Suprapubic skin (tissue), 4 donors: ENCODE measurements around the gene NR3C1. TPM values are rescaled to one million over a fixed set of nuclear protein-coding genes. Genes with fewer than 3 reads are reported as not detected.

Experiments
- DNase-seq, 2 donors: peaks; one replicate each; pipeline ENCODE4 v3.0.0-alpha.2; 2019; ENCODE audit warnings: low spot score in 2 of 2
- H3K27ac ChIP-seq: fragments of 200-600 bp; sonication (generic); one replicate; pipeline ENCODE4 v1.5.1; 2019
- H3K27me3 ChIP-seq: fragments of 200-600 bp; sonication (generic); one replicate; pipeline ENCODE4 v1.5.1; 2019
- H3K36me3 ChIP-seq: fragments of 200-600 bp; sonication (generic); one replicate; pipeline ENCODE4 v1.5.1; 2019
- H3K4me1 ChIP-seq: fragments of 200-600 bp; sonication (generic); one replicate; pipeline ENCODE4 v1.5.1; 2019
- H3K4me3 ChIP-seq: fragments of 200-600 bp; sonication (generic); one replicate; pipeline ENCODE4 v1.5.1; 2019; ENCODE audit warnings: mild to moderate bottlenecking
- H3K9me3 ChIP-seq: fragments of 200-600 bp; sonication (generic); one replicate; pipeline ENCODE4 v1.5.1; 2019
- CTCF ChIP-seq, 2 donors: fragments of 200-600 bp in 1 of 2; fragments of 450-650 bp in 1 of 2; sonication (generic) in 1 of 2; IDR thresholded peaks; one replicate each; pipeline ENCODE4 v1.5.1; 2016 to 2019; ENCODE audit warnings: antibody characterized with exemption in 2 of 2, mild to moderate bottlenecking in 1 of 2, moderate library complexity in 1 of 2
- EP300 ChIP-seq: sonication (generic); formaldehyde crosslinking; IDR thresholded peaks from one replicate; pipeline ENCODE4 v1.6.1; 2017; ENCODE audit warnings: antibody characterized with exemption
- POLR2A ChIP-seq, 2 donors: fragments of 450-650 bp; IDR thresholded peaks; one replicate each; pipeline ENCODE4 v1.6.1; 2017; ENCODE audit warnings: antibody characterized with exemption in 2 of 2, mild to moderate bottlenecking in 2 of 2, moderate library complexity in 2 of 2
- POLR2AphosphoS5 ChIP-seq, 3 donors: sonication (generic); formaldehyde crosslinking; IDR thresholded peaks; one replicate each; pipeline ENCODE4 v1.6.1; 2017; ENCODE audit warnings: antibody characterized with exemption in 3 of 3
- WGBS: methylation state at CpG from one replicate; pipeline ENCODE4 v1.1.5; 2018; 5-methylcytosine and 5-hydroxymethylcytosine counted together
- total RNA-seq, 4 donors: library from RNA; depleted of rRNA; stranded (reverse); fragments of >200 nt; gene quantifications; one replicate each; pipeline ENCODE4 v1.1.0, GENCODE V29; 2016

Gene NR3C1
- total RNA-seq, 4 donors from 2014 or later = 50.4 to 68.8 (median 56.5) TPM

- DNase-seq = no peak
- Histone ChIP-seq H3K27ac (no peak overlapping the region), H3K27me3 (no peaks in the 10 kb centered on the region), H3K4me3 (no peak overlapping the region), H3K4me1 (peaks cover 33% of the 10 kb centered on the region), H3K9me3 (no peaks in the 10 kb centered on the region), H3K36me3 (no peaks in the 10 kb centered on the region)
- TF ChIP-seq POLR2AphosphoS5 (IDR thresholded peaks at IDR 0.05) (no peak), EP300 (no peak), CTCF (IDR thresholded peaks at IDR 0.05) (no peak), POLR2A (IDR thresholded peaks at IDR 0.05) (no peak)
- 95% methylated on average over 2 of the region's 2 CpGs for WGBS
These were observed 60.4 kb downstream of the NR3C1 start for GRCh38 chr5:143343042-143343441.

GRCh38 chr5:143342607-143343006 is 60.9 kb downstream of the NR3C1 start:
- Histone ChIP-seq H3K9me3 (no peaks in the 10 kb centered on the region), H3K27me3 (no peaks in the 10 kb centered on the region), H3K4me3 (no peak overlapping the region), H3K27ac (no peak overlapping the region), H3K4me1 (peaks cover 29% of the 10 kb centered on the region), H3K36me3 (no peaks in the 10 kb centered on the region)
- 88% methylated on average over 5 of the region's 5 CpGs for WGBS
- no peak for DNase-seq
- no peak for TF ChIP-seq POLR2A (IDR thresholded peaks at IDR 0.05)
- no peak for TF ChIP-seq CTCF (IDR thresholded peaks at IDR 0.05)
- TF ChIP-seq EP300 = no peak
- TF ChIP-seq POLR2AphosphoS5 (IDR thresholded peaks at IDR 0.05) = no peak

- Histone ChIP-seq H3K4me1 (peaks cover 23% of the 10 kb centered on the region), H3K9me3 (no peaks in the 10 kb centered on the region), H3K4me3 (no peak overlapping the region), H3K27ac (no peak overlapping the region), H3K27me3 (no peaks in the 10 kb centered on the region), H3K36me3 (no peaks in the 10 kb centered on the region)
- 58% methylated on average over 4 of the region's 4 CpGs for WGBS
- TF ChIP-seq POLR2AphosphoS5 (IDR thresholded peaks at IDR 0.05) (peak in 1 of 3 donors; percentile 13), EP300 (no peak), POLR2A (IDR thresholded peaks at IDR 0.05) (no peak), CTCF (IDR thresholded peaks at IDR 0.05) (no peak)
- no peak for DNase-seq
These were observed 61.5 kb downstream of the NR3C1 start for GRCh38 chr5:143341807-143342570.

GRCh38 chr5:143340891-143341685 is 62.4 kb downstream of the NR3C1 start:
- no peak overlapping the region for H3K27ac ChIP-seq

More at GRCh38 chr5:143340891-143341685, 62.4 kb downstream of the NR3C1 start:
- Histone ChIP-seq H3K9me3 (no peaks in the 10 kb centered on the region), H3K4me1 (peaks cover 23% of the 10 kb centered on the region), H3K27me3 (no peaks in the 10 kb centered on the region), H3K4me3 (no peak overlapping the region), H3K36me3 (no peaks in the 10 kb centered on the region)
- DNase-seq = no peak
- TF ChIP-seq POLR2A (IDR thresholded peaks at IDR 0.05) (no peak), EP300 (no peak), POLR2AphosphoS5 (IDR thresholded peaks at IDR 0.05) (no peak), CTCF (IDR thresholded peaks at IDR 0.05) (no peak)
- WGBS = 71% methylated on average over 3 of the region's 3 CpGs
